MM.1S (cell line): ENCODE measurements around the gene CDC6.

Source experiments
- EZH2 ChIP-seq: fragments of 300-600 bp; sonication (generic); optimal IDR thresholded peaks from 2 replicates; pipeline ENCODE3; 2017; ENCODE audit warnings: low read depth, mild to moderate bottlenecking, antibody characterized with exemption, low read length, mixed read lengths
- TF ChIP-seq, protein P1 (sequence below): fragments of 300-600 bp; sonication (generic); IDR thresholded peaks from 2 replicates; pipeline ENCODE4 v1.5.1; 2016; ENCODE audit warnings: antibody characterized with exemption, low read length, mixed read lengths

DNA sequence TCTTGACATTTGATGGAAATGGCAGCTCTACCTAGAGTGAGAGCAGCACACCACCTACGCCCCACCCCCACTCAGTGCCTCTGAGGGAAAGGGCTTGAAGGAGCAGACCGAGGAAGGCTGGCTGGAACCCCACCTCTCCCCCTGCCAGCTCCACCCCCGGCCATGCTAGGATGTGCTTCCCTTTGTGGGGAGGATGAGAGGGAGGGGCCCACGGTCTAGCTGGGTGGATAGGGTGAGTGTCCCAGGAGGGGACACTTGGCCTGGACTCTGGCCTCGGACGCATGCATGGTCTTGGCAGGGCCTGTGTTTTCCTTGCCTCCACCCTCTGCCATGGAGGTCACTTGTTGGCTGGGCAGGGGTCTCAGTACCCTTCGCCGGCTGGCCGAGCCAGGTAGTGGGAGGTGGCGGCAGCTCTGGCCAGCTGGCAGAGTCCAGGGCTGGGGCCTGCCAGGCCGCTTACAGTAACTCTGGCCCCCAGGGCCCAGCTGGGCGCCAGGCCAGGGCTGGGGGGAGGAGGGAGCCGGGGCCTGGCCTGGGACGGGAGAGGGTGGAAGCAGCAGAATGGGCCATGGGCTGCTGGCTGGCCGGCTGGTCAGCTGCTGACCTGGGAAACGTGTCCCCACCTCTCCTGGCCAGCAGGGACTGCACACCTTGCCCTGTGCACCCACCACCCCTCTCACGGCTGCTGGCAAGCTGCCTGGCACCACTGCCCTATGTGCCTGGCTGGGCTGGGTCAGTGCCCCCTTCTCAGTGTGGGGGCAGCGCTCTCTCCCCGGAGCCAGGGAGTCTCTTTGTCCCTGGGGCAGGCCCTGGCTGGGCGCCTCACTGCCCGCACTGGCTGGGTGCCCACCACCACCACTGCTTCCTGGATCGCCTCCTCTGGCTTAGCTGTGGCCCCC is 44.3 kb downstream of the CDC6 start:
- TF ChIP-seq, protein P1, sequence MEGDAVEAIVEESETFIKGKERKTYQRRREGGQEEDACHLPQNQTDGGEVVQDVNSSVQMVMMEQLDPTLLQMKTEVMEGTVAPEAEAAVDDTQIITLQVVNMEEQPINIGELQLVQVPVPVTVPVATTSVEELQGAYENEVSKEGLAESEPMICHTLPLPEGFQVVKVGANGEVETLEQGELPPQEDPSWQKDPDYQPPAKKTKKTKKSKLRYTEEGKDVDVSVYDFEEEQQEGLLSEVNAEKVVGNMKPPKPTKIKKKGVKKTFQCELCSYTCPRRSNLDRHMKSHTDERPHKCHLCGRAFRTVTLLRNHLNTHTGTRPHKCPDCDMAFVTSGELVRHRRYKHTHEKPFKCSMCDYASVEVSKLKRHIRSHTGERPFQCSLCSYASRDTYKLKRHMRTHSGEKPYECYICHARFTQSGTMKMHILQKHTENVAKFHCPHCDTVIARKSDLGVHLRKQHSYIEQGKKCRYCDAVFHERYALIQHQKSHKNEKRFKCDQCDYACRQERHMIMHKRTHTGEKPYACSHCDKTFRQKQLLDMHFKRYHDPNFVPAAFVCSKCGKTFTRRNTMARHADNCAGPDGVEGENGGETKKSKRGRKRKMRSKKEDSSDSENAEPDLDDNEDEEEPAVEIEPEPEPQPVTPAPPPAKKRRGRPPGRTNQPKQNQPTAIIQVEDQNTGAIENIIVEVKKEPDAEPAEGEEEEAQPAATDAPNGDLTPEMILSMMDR, result no peak
- no peak for TF ChIP-seq EZH2
